Measurements from ENCODE around the gene ELFN1.

DNA sequence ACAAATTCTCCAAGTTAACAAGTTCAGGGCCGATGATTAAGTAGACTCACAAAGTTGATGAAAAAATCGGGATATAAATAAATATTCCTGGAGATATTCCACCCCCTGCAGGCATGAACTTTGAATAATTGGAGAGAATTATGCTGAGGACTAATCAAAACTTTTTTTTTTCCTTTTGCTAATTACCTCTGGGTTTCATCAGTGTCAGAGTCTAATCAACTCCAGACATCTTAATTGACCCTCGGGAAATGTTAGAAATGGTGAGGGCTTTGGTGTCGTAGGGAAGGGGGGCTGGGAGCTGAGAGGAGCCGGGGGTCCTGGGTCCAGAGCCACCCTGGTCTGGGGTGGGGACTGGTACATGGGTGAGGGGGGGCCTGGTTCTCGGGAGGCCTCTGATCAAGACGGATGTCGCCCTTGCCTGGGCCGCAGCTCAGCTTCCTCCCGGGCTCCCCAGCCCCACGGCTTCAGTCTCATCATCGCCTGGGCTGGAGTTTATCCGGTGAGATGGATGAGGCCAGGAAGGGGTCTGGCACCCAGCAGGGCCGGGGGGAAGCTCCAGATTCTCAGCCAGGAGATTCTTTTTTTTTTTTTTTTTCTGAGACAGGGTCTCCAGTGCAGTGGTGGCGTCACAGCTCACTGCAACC is 30.4 kb upstream of the ELFN1 start:
- TF ChIP-seq POLR2AphosphoS5 (IDR thresholded peaks at IDR 0.05; ENCODE audit: low read depth, low read length): peak; percentile 20; the same call in 1 of the 2 replicates
- TF ChIP-seq, protein P1, sequence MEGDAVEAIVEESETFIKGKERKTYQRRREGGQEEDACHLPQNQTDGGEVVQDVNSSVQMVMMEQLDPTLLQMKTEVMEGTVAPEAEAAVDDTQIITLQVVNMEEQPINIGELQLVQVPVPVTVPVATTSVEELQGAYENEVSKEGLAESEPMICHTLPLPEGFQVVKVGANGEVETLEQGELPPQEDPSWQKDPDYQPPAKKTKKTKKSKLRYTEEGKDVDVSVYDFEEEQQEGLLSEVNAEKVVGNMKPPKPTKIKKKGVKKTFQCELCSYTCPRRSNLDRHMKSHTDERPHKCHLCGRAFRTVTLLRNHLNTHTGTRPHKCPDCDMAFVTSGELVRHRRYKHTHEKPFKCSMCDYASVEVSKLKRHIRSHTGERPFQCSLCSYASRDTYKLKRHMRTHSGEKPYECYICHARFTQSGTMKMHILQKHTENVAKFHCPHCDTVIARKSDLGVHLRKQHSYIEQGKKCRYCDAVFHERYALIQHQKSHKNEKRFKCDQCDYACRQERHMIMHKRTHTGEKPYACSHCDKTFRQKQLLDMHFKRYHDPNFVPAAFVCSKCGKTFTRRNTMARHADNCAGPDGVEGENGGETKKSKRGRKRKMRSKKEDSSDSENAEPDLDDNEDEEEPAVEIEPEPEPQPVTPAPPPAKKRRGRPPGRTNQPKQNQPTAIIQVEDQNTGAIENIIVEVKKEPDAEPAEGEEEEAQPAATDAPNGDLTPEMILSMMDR (IDR thresholded peaks at IDR 0.05): no peak
- TF ChIP-seq, protein P2, sequence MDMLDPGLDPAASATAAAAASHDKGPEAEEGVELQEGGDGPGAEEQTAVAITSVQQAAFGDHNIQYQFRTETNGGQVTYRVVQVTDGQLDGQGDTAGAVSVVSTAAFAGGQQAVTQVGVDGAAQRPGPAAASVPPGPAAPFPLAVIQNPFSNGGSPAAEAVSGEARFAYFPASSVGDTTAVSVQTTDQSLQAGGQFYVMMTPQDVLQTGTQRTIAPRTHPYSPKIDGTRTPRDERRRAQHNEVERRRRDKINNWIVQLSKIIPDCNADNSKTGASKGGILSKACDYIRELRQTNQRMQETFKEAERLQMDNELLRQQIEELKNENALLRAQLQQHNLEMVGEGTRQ (IDR thresholded peaks at IDR 0.05; ENCODE audit: borderline replicate concordance, low read depth, low read length): no peak
